OCI-LY1 (cell line): ENCODE results near the gene SH3BP5.

Experiments
- H2AFZ ChIP-seq: fragments of 200-600 bp; sonication (generic), shearing (Covaris generic); 2 replicates; pipeline ENCODE4 v1.6.0; 2014; ENCODE audit warnings: antibody characterized with exemption, mild to moderate bottlenecking, low read length
- H3F3A ChIP-seq: fragments of 200-600 bp; sonication (generic), shearing (Covaris generic); 2 replicates; pipeline ENCODE4 v1.6.0; 2014; ENCODE audit warnings: mild to moderate bottlenecking, antibody characterized with exemption, low read length, moderate library complexity; ENCODE audit not compliant: insufficient read depth
- H3K27ac ChIP-seq: fragments of 200-600 bp; sonication (generic); 2 replicates; pipeline ENCODE4 v1.5.1; 2014; ENCODE audit warnings: low read length, mixed run types, mild to moderate bottlenecking, low read depth; ENCODE audit not compliant: poor library complexity, severe bottlenecking
- H3K27me3 ChIP-seq: fragments of 200-600 bp; sonication (generic); 2 replicates; pipeline ENCODE4 v1.6.0; 2014; ENCODE audit warnings: antibody characterized with exemption, mild to moderate bottlenecking, low read length, moderate library complexity; ENCODE audit not compliant: insufficient read depth
- H3K36me3 ChIP-seq: fragments of 200-600 bp; sonication (generic); 2 replicates; pipeline ENCODE4 v1.6.1; 2014; ENCODE audit warnings: mild to moderate bottlenecking, antibody characterized with exemption, low read length, moderate library complexity, mixed read lengths; ENCODE audit not compliant: insufficient read depth
- H3K4me1 ChIP-seq: fragments of 200-600 bp; sonication (generic); 2 replicates; pipeline ENCODE4 v1.5.1; 2014; ENCODE audit warnings: mild to moderate bottlenecking, low read length, moderate library complexity; ENCODE audit not compliant: insufficient read depth, severe bottlenecking
- H3K4me2 ChIP-seq: fragments of 200-600 bp; sonication (generic), shearing (Covaris generic); 2 replicates; pipeline ENCODE4 v1.6.1; 2014; ENCODE audit warnings: low read length
- H3K4me3 ChIP-seq: fragments of 200-600 bp; sonication (generic); 2 replicates; pipeline ENCODE4 v1.5.1; 2014; ENCODE audit warnings: low read length, low read depth, mild to moderate bottlenecking, mixed read lengths; ENCODE audit not compliant: poor library complexity, severe bottlenecking
- H3K79me2 ChIP-seq: fragments of 200-600 bp; shearing (Covaris generic); 2 replicates; pipeline ENCODE4 v1.6.1; 2016; ENCODE audit warnings: mixed run types, low read length, mixed read lengths; ENCODE audit not compliant: insufficient read depth
- H3K9ac ChIP-seq: fragments of 200-600 bp; sonication (generic), shearing (Covaris generic); 2 replicates; pipeline ENCODE4 v1.6.1; 2014; ENCODE audit warnings: mild to moderate bottlenecking, low read length, mixed read lengths
- H3K9me2 ChIP-seq: fragments of 200-600 bp; sonication (generic), shearing (Covaris generic); 2 replicates; pipeline ENCODE4 v1.6.1; 2014; ENCODE audit warnings: low read depth, mild to moderate bottlenecking, low read length, mixed read lengths
- H3K9me3 ChIP-seq: fragments of 200-600 bp; shearing (Covaris generic); 2 replicates; pipeline ENCODE4 v1.6.1; 2014; ENCODE audit warnings: low read length, mixed read lengths
- H4K20me1 ChIP-seq: fragments of 200-600 bp; sonication (generic), shearing (Covaris generic); 2 replicates; pipeline ENCODE4 v1.6.0; 2016; ENCODE audit warnings: mild to moderate bottlenecking, low read length; ENCODE audit not compliant: insufficient read depth
- CTCF ChIP-seq: fragments of 200-600 bp; sonication (generic), shearing (Covaris generic); IDR thresholded peaks from 2 replicates; pipeline ENCODE4 v1.5.1; 2017; ENCODE audit warnings: mild to moderate bottlenecking, antibody characterized with exemption, low read length, moderate library complexity, mixed read lengths
- EZH2 ChIP-seq: fragments of 200-600 bp; sonication (generic), shearing (Covaris generic); IDR thresholded peaks from 2 replicates; pipeline ENCODE4 v1.8.0; 2017; ENCODE audit warnings: borderline replicate concordance, mixed run types, mild to moderate bottlenecking, antibody characterized with exemption, low read length, moderate library complexity, mixed read lengths

SH3BP5 gene

DNA sequence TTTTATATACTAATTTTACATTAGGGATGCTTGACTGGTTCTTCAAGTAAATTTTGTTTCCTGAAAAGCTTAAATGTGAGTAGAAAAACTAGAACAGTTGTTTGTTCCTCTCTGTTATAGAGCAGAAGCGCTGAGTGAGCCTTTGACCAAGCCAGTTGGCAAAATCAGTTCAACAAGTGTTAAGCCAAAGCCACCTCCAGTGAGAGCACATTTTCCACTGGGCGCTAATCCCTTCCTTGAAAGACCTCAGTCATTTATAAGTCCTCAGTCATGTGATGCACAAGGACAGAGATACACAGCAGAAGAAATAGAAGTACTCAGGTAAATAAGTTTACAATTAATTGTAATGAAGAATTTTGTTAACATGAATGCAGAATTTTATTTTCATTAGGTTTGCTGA, 111.7 kb downstream of the SH3BP5 start:
- peaks cover 10% of the 10 kb centered on the region for H3K4me1 ChIP-seq
- H3K27ac ChIP-seq: no peak overlapping the region
- H3K79me2 ChIP-seq: no peaks in the 10 kb centered on the region
- no peak overlapping the region for H2AFZ ChIP-seq
- no peak overlapping the region for H3K4me2 ChIP-seq
- no peaks in the 10 kb centered on the region for H4K20me1 ChIP-seq
- no peaks in the 10 kb centered on the region for H3K27me3 ChIP-seq
- no peaks in the 10 kb centered on the region for H3F3A ChIP-seq
- TF ChIP-seq CTCF: no peak
- TF ChIP-seq EZH2: no peak
- peaks cover 61% of the 10 kb centered on the region for H3K36me3 ChIP-seq
- H3K9me3 ChIP-seq: no peaks in the 10 kb centered on the region
- H3K4me3 ChIP-seq: no peak overlapping the region
- no peak overlapping the region for H3K9ac ChIP-seq
- H3K9me2 ChIP-seq: no peaks in the 10 kb centered on the region

DNA sequence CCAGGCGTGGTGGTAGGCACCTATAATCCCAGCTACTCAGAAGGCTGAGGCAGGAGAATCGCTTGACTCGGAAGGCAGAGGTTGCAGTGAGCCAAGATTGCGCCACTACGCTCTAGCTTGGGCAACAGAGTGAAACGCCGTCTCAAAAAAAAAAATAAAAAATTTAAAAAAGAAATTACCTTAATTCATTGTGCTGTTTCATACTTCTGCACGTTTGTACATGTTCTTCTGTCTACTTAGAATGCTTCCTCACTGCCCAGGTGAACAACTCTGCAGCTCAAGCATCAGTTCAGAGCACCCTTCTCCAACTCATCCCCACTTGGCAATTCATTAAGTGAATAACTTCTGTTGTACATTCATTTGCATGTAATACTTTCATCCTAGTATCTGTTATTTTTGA, 112.3 kb downstream of the SH3BP5 start:
- Histone ChIP-seq H3K9me2 (no peaks in the 10 kb centered on the region), H3F3A (no peaks in the 10 kb centered on the region), H3K9me3 (no peaks in the 10 kb centered on the region), H2AFZ (no peak overlapping the region), H3K27me3 (no peaks in the 10 kb centered on the region), H3K4me2 (no peak overlapping the region), H3K27ac (no peak overlapping the region), H3K4me1 (peaks cover 14% of the 10 kb centered on the region), H3K9ac (no peak overlapping the region), H4K20me1 (no peaks in the 10 kb centered on the region), H3K36me3 (peaks cover 67% of the 10 kb centered on the region), H3K4me3 (no peak overlapping the region), H3K79me2 (no peaks in the 10 kb centered on the region)
- TF ChIP-seq EZH2: no peak
- no peak for TF ChIP-seq CTCF

- H4K20me1 ChIP-seq: no peaks in the 10 kb centered on the region
- no peak overlapping the region for H3K27ac ChIP-seq
- no peak overlapping the region for H2AFZ ChIP-seq
- peaks cover 68% of the 10 kb centered on the region for H3K36me3 ChIP-seq
- no peaks in the 10 kb centered on the region for H3K79me2 ChIP-seq
- H3K9me2 ChIP-seq: no peaks in the 10 kb centered on the region
- TF ChIP-seq EZH2 (no peak), CTCF (no peak)
- no peak overlapping the region for H3K4me3 ChIP-seq
- H3K9me3 ChIP-seq: no peaks in the 10 kb centered on the region
- peaks cover 14% of the 10 kb centered on the region for H3K4me1 ChIP-seq
- no peak overlapping the region for H3K9ac ChIP-seq
- no peaks in the 10 kb centered on the region for H3F3A ChIP-seq
- H3K4me2 ChIP-seq: no peak overlapping the region
- H3K27me3 ChIP-seq: no peaks in the 10 kb centered on the region
Measured at GRCh38 chr3:15218689-15219088, 113.7 kb downstream of the SH3BP5 start.
